HepG2 (cell line): Measurements from ENCODE around the gene TRMT1. TPM values are rescaled to one million over a fixed set of nuclear protein-coding genes. Genes with fewer than 3 reads are reported as not detected.

Experiments
- ATAC-seq: fragments of 200-7000 bp; cut with Tn5 transposase; 3 replicates; pipeline ENCODE4 v1.9.1; 2020; ENCODE audit warnings: mild to moderate bottlenecking, moderate library complexity
- BruUV-seq: library from RNA; stranded (reverse); fragments of 400-500 nt; replicated peaks from 2 replicates; lab custom pipeline; 2021; lab: Mats Ljungman, UMichigan
- CTCF ChIA-PET: fragments of 300-600 bp; formaldehyde crosslinking; extraction: SDS; loops from one replicate; lab custom pipeline; 2021; ENCODE audit warnings: low total read pairs, inconsistent platforms, low intra/inter-chr PET ratio; lab: Yijun Ruan, JAX
- POLR2A ChIA-PET: fragments of 350-600 bp; sonication (Branson Sonifier 250); formaldehyde crosslinking; loops from one replicate; lab custom pipeline; 2020; ENCODE audit warnings: antibody characterized with exemption, inconsistent platforms; lab: Yijun Ruan, JAX
- DNase-seq: peaks from one replicate; pipeline ENCODE4 v3.0.0-alpha.2; 2015; ENCODE audit warnings: low spot score
- FAIRE-seq: peaks from 3 replicates; lab custom pipeline; 2011; peaks lifted over from hg19 to GRCh38; lab: Jason Lieb, UNC
- H2AFZ ChIP-seq: one replicate; pipeline ENCODE4 v1.6.1; 2011; ENCODE audit warnings: low read length, inconsistent platforms
- H3K27ac ChIP-seq: fragments of 300-600 bp; 3 replicates; pipeline ENCODE4 v1.8.0; 2011; ENCODE audit warnings: mixed run types, mild to moderate bottlenecking, mixed read lengths, low read length, inconsistent platforms; ENCODE audit not compliant: insufficient read depth; ENCODE audit errors: extremely low read length
- H3K27me3 ChIP-seq, 2 experiments: fragments of 200-600 bp in 1 of 2; 2 replicates in 1 of 2; 3 replicates in 1 of 2; pipeline versions ENCODE4 v1.6.0 to v1.8.0; 2011; ENCODE audit warnings: low read length in 2 of 2, mild to moderate bottlenecking in 2 of 2, moderate library complexity in 2 of 2, inconsistent platforms in 1 of 2; ENCODE audit not compliant: insufficient read depth in 2 of 2, control insufficient read depth in 1 of 2
- H3K36me3 ChIP-seq, 2 experiments: fragments of 200-600 bp in 1 of 2; replicated peaks in 1 of 2; 2 replicates in 1 of 2; 3 replicates in 1 of 2; pipeline versions ENCODE4 v1.5.1 to v1.8.0; 2011; ENCODE audit warnings: low read length in 2 of 2, inconsistent platforms in 1 of 2; ENCODE audit not compliant: insufficient read depth in 2 of 2, control insufficient read depth in 1 of 2
- H3K4me1 ChIP-seq: 2 replicates; pipeline ENCODE4 v1.5.1; 2012; ENCODE audit warnings: low read length, inconsistent platforms; ENCODE audit not compliant: insufficient read depth
- H3K4me2 ChIP-seq: 2 replicates; pipeline ENCODE4 v1.6.0; 2011; ENCODE audit warnings: low read depth, low read length, inconsistent platforms
- H3K4me3 ChIP-seq, 3 experiments: fragments of 200-600 bp in 1 of 3; sonication (generic), shearing (Covaris generic) in 1 of 3; replicated peaks in 1 of 3; 2 replicates each; pipeline ENCODE4 v1.5.1; 2011 to 2016; ENCODE audit warnings: low read length in 3 of 3, inconsistent platforms in 2 of 3, low read depth in 2 of 3, mild to moderate bottlenecking in 2 of 3, control low read depth in 1 of 3, mixed read lengths in 1 of 3; ENCODE audit not compliant: insufficient read depth in 1 of 3
- H3K79me2 ChIP-seq: one replicate; pipeline ENCODE4 v1.6.1; 2011; ENCODE audit warnings: low read length, inconsistent platforms; ENCODE audit not compliant: insufficient read depth
- H3K9ac ChIP-seq: 2 replicates; pipeline ENCODE4 v1.6.0; 2011; ENCODE audit warnings: mild to moderate bottlenecking, low read depth, low read length, inconsistent platforms; ENCODE audit not compliant: insufficient read depth
- H3K9me3 ChIP-seq: 2 replicates; pipeline ENCODE4 v1.5.1; 2012; ENCODE audit warnings: mild to moderate bottlenecking, low read length
- H4K20me1 ChIP-seq: 2 replicates; pipeline ENCODE4 v1.6.0; 2011; ENCODE audit warnings: inconsistent platforms, mild to moderate bottlenecking, low read length, moderate library complexity; ENCODE audit not compliant: insufficient read depth
- DNMT1 ChIP-seq: sonication (generic); formaldehyde crosslinking; IDR thresholded peaks from 2 replicates; pipeline ENCODE4 v1.5.1; 2020; ENCODE audit warnings: mild to moderate bottlenecking, missing genetic modification reagents
- DRAP1 ChIP-seq: IDR thresholded peaks from 2 replicates; pipeline ENCODE4 v1.6.1; 2016; ENCODE audit warnings: missing genetic modification reagents, missing compliant biosample characterization
- KAT7 ChIP-seq: IDR thresholded peaks from 2 replicates; pipeline ENCODE4 v1.6.1; 2018; ENCODE audit warnings: borderline replicate concordance, missing compliant biosample characterization
- MAF1 ChIP-seq: sonication (generic); formaldehyde crosslinking; IDR thresholded peaks from 2 replicates; pipeline ENCODE4 v1.5.0; 2020; ENCODE audit warnings: missing genetic modification reagents, borderline replicate concordance
- U2AF1 ChIP-seq: fragments of 200-400 bp; formaldehyde crosslinking; optimal IDR thresholded peaks from 2 replicates; pipeline ENCODE3; 2017; ENCODE audit warnings: mild to moderate bottlenecking, low read depth, low read length
- ZBTB42 ChIP-seq: sonication (generic); formaldehyde crosslinking; IDR thresholded peaks from 2 replicates; pipeline ENCODE4 v1.5.0; 2020; ENCODE audit warnings: mild to moderate bottlenecking, missing genetic modification reagents
- ZNF550 ChIP-seq: sonication (generic); formaldehyde crosslinking; IDR thresholded peaks from 2 replicates; pipeline ENCODE4 v1.4.0; 2020; ENCODE audit warnings: mild to moderate bottlenecking, missing genetic modification reagents, borderline replicate concordance
- ZNF747 ChIP-seq: sonication (generic); formaldehyde crosslinking; IDR thresholded peaks from 2 replicates; pipeline ENCODE4 v1.8.1; 2023; ENCODE audit warnings: missing genetic modification reagents, mild to moderate bottlenecking, borderline replicate concordance
- WGBS: methylation state at CpG from one replicate; pipeline ENCODE4 v1.1.6; 2017; ENCODE audit warnings: low lambda C conversion rate; 5-methylcytosine and 5-hydroxymethylcytosine counted together
- in situ Hi-C: cut with HindIII; loops from 2 replicates; pipeline ENCODE4 v1.10.0; 2017; ENCODE audit warnings: low pct_unique_long_range_greater_than_20kb; ENCODE audit not compliant: extremely low pct_ligation_motif_present
- intact Hi-C: fragments of 100-400 bp; cut with micrococcal nuclease; formaldehyde crosslinking; loops from one replicate; pipeline ENCODE4 v1.10.0; 2022; ENCODE audit not compliant: unreplicated experiment
- polyA plus RNA-seq, 8 experiments: library from polyadenylated mRNA; depleted of rRNA in 3 of 8; stranded (reverse) in 7 of 8; unstranded in 1 of 8; fragments of >200 nt; fragmentation: Illumina TruSeq in 4 of 8; extraction: Trizol in 4 of 8; gene quantifications; 2 replicates each; pipeline versions ENCODE4 v1.2.1 to v1.2.3, GENCODE V29; 2011 to 2016; ENCODE audit warnings: low read depth in 4 of 8, missing spikeins in 1 of 8, mixed read lengths in 1 of 8; ENCODE audit not compliant: insufficient read depth in 1 of 8
- total RNA-seq, 5 experiments: library from RNA; depleted of rRNA; stranded (reverse); fragments of >200 nt; fragmentation: Illumina TruSeq; extraction: Trizol; gene quantifications; 2 replicates each; pipeline ENCODE4 v1.2.3, GENCODE V29; 2016; ENCODE audit warnings: low read depth in 1 of 5

TRMT1 gene
- total and polyA plus RNA-seq, 2 of the 13 experiments (the other 11 are each of a cell fraction or from before 2014, with no cell fraction given) = 35.5 to 44.1 TPM

GRCh38 chr19:13128583-13128982, 12.0 kb upstream of the TRMT1 start (continued):
- TF ChIP-seq DRAP1 (CRISPR knock-in tag) (peak; percentile 42; the same call in 1 of the 2 replicates), MAF1 (CRISPR knock-in tag) (no peak), ZNF747 (CRISPR knock-in tag) (no peak)

DNA sequence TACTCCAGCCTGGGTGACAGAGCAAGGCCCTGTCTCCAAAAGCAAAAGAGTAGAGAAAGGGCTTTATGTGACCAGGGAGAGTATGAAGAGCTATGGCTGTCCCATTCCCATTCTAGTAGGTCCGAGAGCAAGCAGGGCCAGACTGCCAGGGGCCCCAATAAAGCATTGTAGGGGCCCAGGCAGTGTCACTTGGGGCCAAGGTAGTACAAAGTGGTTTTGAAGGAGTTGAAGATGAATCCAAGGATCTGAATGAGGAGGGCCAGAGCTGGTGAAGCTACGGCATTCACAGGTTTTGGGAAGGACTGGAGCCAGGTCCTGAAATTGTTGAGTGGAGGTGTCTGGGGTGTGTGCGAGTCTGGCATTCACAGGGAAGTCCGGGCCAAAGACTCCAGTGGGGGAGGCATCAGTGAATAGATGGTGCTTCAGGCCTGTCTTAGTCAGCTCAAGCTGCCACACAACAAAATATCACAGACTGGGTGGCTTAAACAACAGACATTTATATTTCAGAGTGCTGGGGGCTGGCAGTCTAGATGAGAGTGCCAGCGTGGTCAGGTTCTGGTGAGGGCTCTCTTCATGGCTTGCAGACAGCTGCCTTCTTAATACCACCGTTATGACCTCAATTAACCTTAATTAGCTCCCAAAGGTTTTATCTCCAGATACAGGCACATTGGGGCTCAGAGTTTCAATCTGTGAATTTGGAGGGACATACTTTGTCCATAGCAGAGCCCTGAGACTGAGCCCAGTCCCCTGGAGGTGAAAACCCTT, 11.5 kb upstream of the TRMT1 start:
- FAIRE-seq = no peak
- H3K9ac ChIP-seq = peak overlapping the region; percentile 77
- H3K79me2 ChIP-seq = peaks cover 67% of the 10 kb centered on the region
- H3K4me1 ChIP-seq = peaks cover 38% of the 10 kb centered on the region
- POLR2A ChIA-PET = interaction anchor here (1.2 to 2.7 kb wide), 8 partner anchors 8 to 182 kb away, joined by 3 to 13 read pairs (median 8); partner anchors contain the start of genes IER2, NACC1, RAD23A and STX10
- no TSS peak for BruUV-seq
- H2AFZ ChIP-seq = no peak overlapping the region
- H3K4me2 ChIP-seq = peak overlapping the region; percentile 69
- no peaks in the 10 kb centered on the region for H3K27me3 ChIP-seq
- in situ Hi-C loops = no loop called here
- no peaks in the 10 kb centered on the region for H3K9me3 ChIP-seq
- H4K20me1 ChIP-seq = peaks cover 4% of the 10 kb centered on the region
- TF ChIP-seq U2AF1 (no peak), ZNF550 (CRISPR knock-in tag) (no peak), ZBTB42 (CRISPR knock-in tag) (no peak), KAT7 (CRISPR knock-in tag) (0 out of 2 replicates have a peak, but pooled peaks have one; percentile 6), DNMT1 (CRISPR knock-in tag) (0 out of 2 replicates have a peak, but pooled peaks have one; percentile 11)
- peak overlapping the region; percentile 96 for H3K27ac ChIP-seq
- peak; percentile 22 for ATAC-seq
- intact Hi-C loops = no loop called here
- 77% methylated on average over 4 of the region's 6 CpGs for WGBS
- DNase-seq = no peak
- peaks cover 4 to 29% of the 10 kb centered on the region in 2 experiments; a peak in 4 of 5 replicates for H3K36me3 ChIP-seq
- CTCF ChIA-PET = no interaction called here
- H3K4me3 ChIP-seq = 0 out of 6 replicates have a peak overlapping the region, but pooled peaks of 1 of the 3 experiments have one; percentile 3
